ENCODE measurements around the gene PTPRK.
"Not testable (repeated sequence)": the region's sequence is repeated elsewhere in the genome, so short reads cannot be mapped to it uniquely, and the experiment has no call there.

PTPRK gene

GRCh38 chr6:127939442-127940066, 580.8 kb downstream of the PTPRK start:
- no peak for DNase-seq

DNA sequence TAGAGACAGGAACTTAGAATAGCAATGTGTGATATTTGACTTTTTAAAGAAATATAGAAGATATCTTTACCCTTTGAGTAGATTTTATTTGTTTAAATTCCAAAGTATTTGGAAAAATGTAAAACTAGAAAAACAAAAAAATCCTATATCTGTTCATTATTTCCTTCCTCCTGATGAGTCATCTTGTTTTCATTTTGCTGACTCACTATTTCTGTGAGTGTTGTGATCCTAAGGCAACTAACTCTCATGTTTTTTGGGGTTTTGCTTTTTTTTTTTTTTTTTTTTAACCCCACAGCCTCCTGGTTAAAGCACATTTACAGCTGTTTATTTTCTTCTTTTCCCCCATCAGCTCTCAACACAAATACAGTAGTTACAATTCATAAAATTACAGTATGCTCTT, 581.7 kb downstream of the PTPRK start:
- no peak for DNase-seq

DNA sequence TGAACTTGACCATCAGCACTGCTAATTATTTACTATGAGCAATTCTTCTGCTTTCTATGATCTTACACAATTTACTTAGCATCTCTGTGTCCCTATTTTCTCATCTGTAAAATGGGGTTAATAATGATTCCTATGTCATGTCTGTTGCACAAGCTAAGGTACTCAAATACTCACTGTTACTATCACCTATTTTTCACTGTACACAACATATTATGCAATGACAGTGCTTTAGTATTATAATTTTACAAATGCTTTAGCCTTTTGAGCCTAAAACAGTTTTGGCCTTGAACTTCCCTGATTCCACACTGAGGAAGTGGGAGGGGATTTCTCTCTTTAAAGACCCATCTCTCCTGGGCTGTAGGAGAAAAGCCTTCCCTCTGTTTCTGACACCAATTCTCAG, 582.7 kb downstream of the PTPRK start:
- DNase-seq = no peak

DNA sequence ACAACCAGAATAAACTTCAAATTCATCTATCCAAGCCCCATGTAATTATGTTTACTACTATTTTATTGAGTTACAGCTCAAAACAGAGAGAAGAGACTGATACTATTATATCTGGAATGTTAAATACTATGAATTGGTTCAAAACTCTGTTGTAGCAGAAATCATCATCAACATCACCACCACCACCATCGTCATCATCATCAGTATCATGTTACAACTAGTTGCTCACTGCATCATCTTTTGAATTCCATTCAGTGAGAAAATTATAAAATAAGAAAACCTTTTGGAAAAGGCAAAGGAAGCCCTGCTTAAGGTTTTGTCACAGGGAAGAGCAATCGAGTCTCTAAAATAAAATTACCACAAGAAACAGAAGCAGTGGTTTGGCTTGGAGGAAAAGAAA, 583.3 kb downstream of the PTPRK start:
- no peak for DNase-seq

DNA sequence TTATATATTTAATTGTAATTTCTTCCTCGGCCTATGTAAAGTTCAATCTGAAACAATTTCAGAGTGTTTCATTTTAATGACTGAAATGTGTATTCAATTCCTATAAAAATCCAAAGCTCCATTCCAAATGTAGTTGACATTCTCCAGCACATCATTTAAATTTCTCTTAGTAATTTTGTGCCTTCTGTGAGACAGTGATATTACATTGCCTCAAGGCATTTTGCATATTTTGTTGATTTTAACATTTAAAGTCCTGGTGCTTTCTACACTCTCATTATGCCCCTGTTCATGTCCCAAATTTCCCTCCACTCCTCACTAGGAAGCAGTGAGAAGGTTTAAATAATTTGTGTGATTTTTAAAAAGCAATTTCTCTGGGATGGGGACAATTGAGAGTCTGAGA, 585.4 kb downstream of the PTPRK start:
- no peak for DNase-seq

DNA sequence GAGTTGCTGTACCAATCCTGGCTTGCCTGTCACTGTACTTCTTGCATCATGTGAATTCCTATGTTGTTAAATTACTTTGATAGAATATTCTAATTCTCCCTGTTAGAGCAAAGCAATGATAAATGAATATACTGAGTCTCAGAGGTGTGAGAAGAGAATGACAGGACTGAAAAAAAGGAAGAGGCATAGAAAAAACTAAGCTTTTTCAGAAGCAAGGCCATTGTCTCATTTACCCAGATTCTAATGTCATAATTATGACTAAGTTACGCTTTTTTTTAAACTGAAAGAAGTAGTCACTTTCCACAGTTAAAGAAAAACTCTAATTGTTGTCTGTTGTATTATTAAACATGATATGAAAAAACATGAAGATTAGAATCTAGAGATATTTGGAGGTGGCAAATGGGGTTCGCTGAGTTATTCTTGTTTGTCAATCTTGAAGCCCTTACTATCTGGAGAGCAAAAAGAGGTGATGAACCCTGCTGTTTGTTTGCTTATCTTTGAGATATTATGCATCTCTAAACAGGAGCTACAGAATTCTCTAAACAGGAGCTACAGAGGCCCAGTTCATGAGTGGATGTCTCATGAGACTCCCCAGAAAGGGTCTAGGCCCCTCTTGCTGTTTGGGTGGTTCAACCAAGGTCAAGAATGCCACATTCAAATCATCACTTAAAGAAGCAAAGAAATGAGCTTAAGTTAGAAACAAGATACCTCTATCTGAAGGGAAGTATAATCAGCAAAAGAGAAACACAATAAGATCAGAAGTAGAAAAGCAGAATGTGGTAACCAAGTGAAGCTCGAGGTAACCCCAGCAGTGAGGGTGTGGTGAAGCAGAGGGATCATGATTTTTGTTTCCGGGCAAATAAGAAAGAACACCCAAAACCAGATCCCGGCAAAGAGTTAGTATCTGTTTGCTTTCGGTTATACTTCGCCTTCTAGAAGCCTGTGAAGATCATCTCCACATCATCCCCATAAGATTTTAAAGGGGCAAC, 586.3 kb downstream of the PTPRK start:
- no peak for DNase-seq

- DNase-seq = no peak
Measured at GRCh38 chr6:127933137-127933536, 587.3 kb downstream of the PTPRK start.

GRCh38 chr6:127932708-127933107, 587.7 kb downstream of the PTPRK start:
- no peak for DNase-seq

- not testable (repeated sequence) for DNase-seq
Measured at GRCh38 chr6:127926441-127926840, 594.0 kb downstream of the PTPRK start.

DNA sequence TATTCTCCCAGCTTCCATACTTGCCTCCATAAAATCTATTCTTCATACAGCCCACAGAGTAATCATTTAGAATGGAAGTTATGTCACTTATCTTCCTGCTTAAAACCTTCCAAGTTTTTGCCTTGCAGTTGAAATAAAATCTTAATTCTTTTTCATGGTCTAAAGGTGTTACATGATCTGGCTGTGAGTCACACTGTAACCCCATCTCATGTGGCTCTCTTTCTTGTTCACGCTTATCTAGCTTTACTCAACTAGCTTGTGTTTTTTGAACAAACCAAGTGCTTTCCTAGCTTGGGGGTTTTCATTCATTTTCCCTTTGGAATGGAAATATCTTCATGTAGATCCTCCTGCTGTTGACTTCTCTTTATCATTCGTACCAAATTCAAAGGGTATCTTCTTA, 596.0 kb downstream of the PTPRK start:
- DNase-seq = no peak

DNA sequence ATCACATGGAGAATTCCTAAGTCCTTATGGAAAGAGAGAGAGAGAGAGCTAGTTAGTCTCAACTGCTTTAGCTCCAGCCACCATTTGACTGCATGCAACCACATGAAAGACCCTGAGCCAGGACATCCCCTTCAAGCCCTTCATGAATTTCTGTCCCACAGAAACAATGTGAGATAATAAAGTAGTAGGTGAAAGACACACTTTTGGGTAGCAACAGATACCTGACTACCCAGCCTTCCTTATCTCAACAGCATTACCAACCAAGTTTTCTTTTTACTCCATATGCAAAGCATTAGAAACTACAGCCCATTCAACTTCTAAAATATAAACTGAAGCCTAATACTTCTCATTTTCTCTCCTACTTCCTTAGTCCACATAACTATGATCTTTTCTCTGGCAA, 596.4 kb downstream of the PTPRK start:
- no peak for DNase-seq

DNA sequence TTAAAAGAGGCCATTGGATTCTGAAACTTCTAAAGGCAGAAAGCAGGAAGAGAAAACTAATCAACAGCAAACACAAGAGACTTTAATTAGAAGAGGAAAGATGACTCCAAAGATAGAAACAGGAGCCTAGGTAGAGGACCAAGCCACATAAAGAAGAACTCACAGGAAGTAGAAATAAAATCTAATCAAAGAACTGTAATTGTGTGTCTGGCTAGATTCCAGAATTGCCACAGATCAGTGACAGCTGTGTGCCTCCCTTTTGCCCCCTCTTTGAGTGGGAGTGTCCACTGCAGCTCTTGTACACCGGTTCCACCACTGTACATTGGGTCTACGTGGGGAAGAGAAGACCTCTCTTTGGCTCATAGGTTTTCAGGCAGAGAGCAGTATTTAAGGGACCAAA, 597.3 kb downstream of the PTPRK start:
- DNase-seq = no peak

GRCh38 chr6:127921982-127922381, 598.4 kb downstream of the PTPRK start:
- no peak for DNase-seq

GRCh38 chr6:127920804-127921203, 599.6 kb downstream of the PTPRK start:
- no peak for DNase-seq

Data from activated CD8-positive, alpha-beta memory T cell treated with anti-CD3 and anti-CD28 coated beads, Interleukin-2, amount 50 U/mL, for 4 hours (primary cell).